GM23248 (cell line): ENCODE data around the gene CENPQ. TPM values are rescaled to one million over a fixed set of nuclear protein-coding genes. Genes with fewer than 3 reads are reported as not detected.

Experiments used
- DNase-seq: peaks from one replicate; pipeline ENCODE4 v3.0.0-alpha.2; 2015
- H2AFZ ChIP-seq: fragments of 200-600 bp; sonication (generic); 2 replicates; pipeline ENCODE4 v1.6.1; 2016; ENCODE audit warnings: antibody characterized with exemption
- H3F3A ChIP-seq: fragments of 200-600 bp; sonication (generic); 2 replicates; pipeline ENCODE4 v1.6.1; 2016; ENCODE audit warnings: mild to moderate bottlenecking, antibody characterized with exemption, mixed run types; ENCODE audit not compliant: insufficient read depth
- H3K27ac ChIP-seq: fragments of 200-600 bp; sonication (generic); 2 replicates; pipeline ENCODE4 v1.5.1; 2016; ENCODE audit warnings: mild to moderate bottlenecking
- H3K27me3 ChIP-seq: fragments of 200-600 bp; sonication (generic); replicated peaks from 2 replicates; pipeline ENCODE4 v1.6.1; 2016; ENCODE audit warnings: mild to moderate bottlenecking; ENCODE audit not compliant: insufficient read depth
- H3K36me3 ChIP-seq: fragments of 200-600 bp; sonication (generic); 2 replicates; pipeline ENCODE4 v1.6.1; 2016; ENCODE audit warnings: low read depth, mild to moderate bottlenecking
- H3K4me1 ChIP-seq: fragments of 200-600 bp; sonication (generic); 2 replicates; pipeline ENCODE4 v1.6.1; 2016; ENCODE audit warnings: mild to moderate bottlenecking; ENCODE audit not compliant: insufficient read depth
- H3K4me2 ChIP-seq: fragments of 200-600 bp; sonication (generic); one replicate; pipeline ENCODE4 v1.6.1; 2016; ENCODE audit warnings: mild to moderate bottlenecking; ENCODE audit not compliant: unreplicated experiment
- H3K4me3 ChIP-seq: fragments of 200-600 bp; sonication (generic); 2 replicates; pipeline ENCODE4 v1.5.1; 2016; ENCODE audit warnings: mild to moderate bottlenecking
- H3K79me2 ChIP-seq: fragments of 200-600 bp; sonication (generic); 2 replicates; pipeline ENCODE4 v1.6.1; 2016; ENCODE audit warnings: mild to moderate bottlenecking; ENCODE audit not compliant: insufficient read depth
- H3K9ac ChIP-seq: fragments of 200-600 bp; sonication (generic); 2 replicates; pipeline ENCODE4 v1.6.1; 2016; ENCODE audit warnings: mild to moderate bottlenecking
- H3K9me2 ChIP-seq: fragments of 200-600 bp; sonication (generic); 2 replicates; pipeline ENCODE4 v1.6.1; 2016; ENCODE audit warnings: mixed run types, mild to moderate bottlenecking, moderate library complexity; ENCODE audit not compliant: insufficient read depth
- H3K9me3 ChIP-seq: fragments of 200-600 bp; sonication (generic); one replicate; pipeline ENCODE4 v1.6.1; 2017; ENCODE audit warnings: low read depth
- H4K20me1 ChIP-seq: fragments of 200-600 bp; sonication (generic); 2 replicates; pipeline ENCODE4 v1.6.0; 2016; ENCODE audit not compliant: insufficient read depth
- EZH2 ChIP-seq: fragments of 200-600 bp; sonication (generic); IDR thresholded peaks from 2 replicates; pipeline ENCODE4 v1.6.1; 2018; ENCODE audit warnings: antibody characterized with exemption, mild to moderate bottlenecking; ENCODE audit not compliant: insufficient read depth, poor library complexity, severe bottlenecking
- EZH2phosphoT487 ChIP-seq: fragments of 200-600 bp; sonication (generic); IDR thresholded peaks from 2 replicates; pipeline ENCODE4 v1.6.1; 2018; ENCODE audit warnings: antibody characterized with exemption, moderate library complexity, mild to moderate bottlenecking, low read depth; ENCODE audit not compliant: insufficient read depth
- WGBS, 2 experiments: methylation state at CpG; one replicate each; pipeline ENCODE4 v1.1.6; 2015 to 2017; ENCODE audit warnings: low lambda C conversion rate in 2 of 2, low coverage in 1 of 2; ENCODE audit errors: missing lambda C conversion rate in 2 of 2; 5-methylcytosine and 5-hydroxymethylcytosine counted together
- in situ Hi-C: fragments of 300-500 bp; cut with MboI; formaldehyde crosslinking; loops from 2 replicates; pipeline ENCODE4 v1.15.0; 2020
- polyA plus RNA-seq: library from polyadenylated mRNA; unstranded; fragments of >200 nt; fragmentation: Nextera tagmentation; extraction: Ambion mirVana; gene quantifications from 2 replicates; pipeline ENCODE4 v1.2.1, GENCODE V29; 2016
- total RNA-seq: library from RNA; depleted of rRNA; stranded (reverse); fragments of >200 nt; shearing (Covaris generic); gene quantifications from 2 replicates; pipeline ENCODE4 v1.2.3, GENCODE V29; 2014

The CENPQ gene
- total and polyA plus RNA-seq, 2 experiments from 2014 or later = 8.9 to 10.8 TPM

DNA sequence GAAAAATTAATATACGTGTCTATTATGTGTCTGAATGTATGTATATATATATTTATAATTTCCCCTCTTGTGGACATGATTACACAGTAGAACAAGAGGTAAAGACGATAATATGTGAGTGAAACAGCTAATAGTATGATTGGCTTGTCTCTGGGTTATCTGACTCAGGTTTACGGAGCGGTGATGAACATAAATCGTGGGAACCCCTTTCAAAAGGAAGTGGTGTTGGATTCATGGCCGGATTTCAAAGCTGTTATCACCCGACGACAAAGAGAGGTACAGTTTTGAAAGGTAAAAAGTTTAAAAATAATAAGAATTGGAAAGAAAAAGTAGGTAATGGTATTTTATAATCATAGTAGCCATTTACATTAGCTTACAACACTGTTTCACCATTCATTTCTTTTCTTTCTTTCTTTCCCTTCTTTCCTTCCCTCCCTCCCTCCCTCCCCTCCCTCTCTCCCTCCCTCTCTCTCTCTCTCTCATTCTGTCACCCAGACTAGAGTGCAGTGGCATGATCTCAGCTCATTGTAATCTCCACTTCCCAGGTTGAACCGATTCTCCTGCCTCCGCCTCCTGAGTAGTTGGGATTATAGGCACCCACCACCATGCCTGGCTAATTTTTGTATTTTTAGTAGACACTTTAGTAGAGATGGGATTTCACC, 52.4 kb downstream of the CENPQ start:
- TF ChIP-seq EZH2phosphoT487 (no peak), EZH2 (no peak)
- H3K4me1 ChIP-seq = no peaks in the 10 kb centered on the region

DNA sequence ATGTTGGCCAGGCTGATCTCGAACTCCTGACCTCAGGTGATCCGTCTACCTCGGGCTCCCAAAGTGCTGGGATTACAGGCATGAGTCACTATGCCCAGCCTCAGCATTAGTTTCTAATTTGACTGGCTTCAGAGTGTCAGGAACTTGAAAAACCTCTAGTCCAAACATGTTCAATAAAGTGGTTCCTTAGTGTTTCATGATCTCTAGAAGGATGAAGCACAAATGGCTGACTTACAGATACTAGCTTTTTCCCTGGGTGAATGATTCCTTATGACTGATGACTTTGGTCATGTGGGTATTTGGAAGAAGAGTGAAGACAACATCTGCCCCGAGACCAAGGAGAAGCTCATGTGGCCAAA, 53.0 kb downstream of the CENPQ start:
- Histone ChIP-seq H3K9me2 (no peaks in the 10 kb centered on the region), H2AFZ (no peak overlapping the region), H3K9ac (no peak overlapping the region), H3K27ac (no peak overlapping the region), H3K4me3 (no peak overlapping the region), H3K27me3 (0 out of 2 replicates have a peak, but pooled peaks cover 6% of the 10 kb centered on the region), H4K20me1 (no peaks in the 10 kb centered on the region), H3K79me2 (no peaks in the 10 kb centered on the region), H3K36me3 (no peaks in the 10 kb centered on the region), H3K4me2 (no peak overlapping the region), H3K9me3 (no peaks in the 10 kb centered on the region), H3K4me1 (no peaks in the 10 kb centered on the region), H3F3A (no peaks in the 10 kb centered on the region)
- TF ChIP-seq EZH2 = no peak
- TF ChIP-seq EZH2phosphoT487 = no peak
- DNase-seq = no peak
- 34 to 52% methylated on average over 4 of the region's 4 CpGs for WGBS, 2 experiments
- in situ Hi-C loops = no loop called here

More for the DNA sequence above, 52.4 kb downstream of the CENPQ start:
- Histone ChIP-seq H3K27ac (no peak overlapping the region), H3F3A (no peaks in the 10 kb centered on the region), H3K9ac (no peak overlapping the region), H3K79me2 (no peaks in the 10 kb centered on the region), H3K9me2 (no peaks in the 10 kb centered on the region), H3K27me3 (0 out of 2 replicates have a peak, but pooled peaks cover under 1% of the 10 kb centered on the region), H3K4me2 (no peak overlapping the region), H2AFZ (no peak overlapping the region), H4K20me1 (no peaks in the 10 kb centered on the region), H3K9me3 (no peaks in the 10 kb centered on the region), H3K36me3 (no peaks in the 10 kb centered on the region), H3K4me3 (no peak overlapping the region)
- 49 to 55% methylated on average over 10 of the region's 10 CpGs for WGBS, 2 experiments
- in situ Hi-C loops = no loop called here
- no peak for DNase-seq

DNA sequence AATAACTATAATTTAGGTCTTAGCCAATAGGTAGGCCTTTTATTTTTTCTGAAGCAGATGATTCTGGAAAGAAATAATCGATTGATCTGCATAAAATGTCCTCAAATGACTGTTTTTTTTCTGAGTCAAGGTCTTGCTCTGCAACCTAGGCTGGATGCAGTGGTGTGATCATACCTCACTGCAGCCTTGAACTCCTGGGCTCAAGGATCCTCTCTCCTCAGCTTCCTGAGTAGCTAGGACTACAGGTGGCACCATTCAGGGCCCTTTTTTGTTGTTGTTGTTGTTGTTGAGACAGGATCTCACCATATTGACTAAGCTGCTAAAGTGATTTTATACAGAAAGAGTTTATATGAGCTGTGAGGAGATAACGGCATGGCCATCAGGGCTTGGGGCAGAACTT, 54.7 kb downstream of the CENPQ start:
- H3K9me2 ChIP-seq = no peaks in the 10 kb centered on the region
- in situ Hi-C loops = no loop called here
- H3K9me3 ChIP-seq = no peaks in the 10 kb centered on the region
- H3K27ac ChIP-seq = no peak overlapping the region
- no peak for DNase-seq
- WGBS, 2 experiments = 42 to 43% methylated on average over 2 of the region's 2 CpGs
- H2AFZ ChIP-seq = no peak overlapping the region
- H3K79me2 ChIP-seq = no peaks in the 10 kb centered on the region
- no peaks in the 10 kb centered on the region for H3F3A ChIP-seq
- H3K4me1 ChIP-seq = no peaks in the 10 kb centered on the region
- peaks cover 20% of the 10 kb centered on the region for H3K27me3 ChIP-seq
- H3K4me3 ChIP-seq = no peak overlapping the region
- no peak overlapping the region for H3K9ac ChIP-seq
- H3K36me3 ChIP-seq = no peaks in the 10 kb centered on the region
- no peaks in the 10 kb centered on the region for H4K20me1 ChIP-seq
- H3K4me2 ChIP-seq = no peak overlapping the region
- TF ChIP-seq EZH2 (no peak), EZH2phosphoT487 (no peak)

DNA sequence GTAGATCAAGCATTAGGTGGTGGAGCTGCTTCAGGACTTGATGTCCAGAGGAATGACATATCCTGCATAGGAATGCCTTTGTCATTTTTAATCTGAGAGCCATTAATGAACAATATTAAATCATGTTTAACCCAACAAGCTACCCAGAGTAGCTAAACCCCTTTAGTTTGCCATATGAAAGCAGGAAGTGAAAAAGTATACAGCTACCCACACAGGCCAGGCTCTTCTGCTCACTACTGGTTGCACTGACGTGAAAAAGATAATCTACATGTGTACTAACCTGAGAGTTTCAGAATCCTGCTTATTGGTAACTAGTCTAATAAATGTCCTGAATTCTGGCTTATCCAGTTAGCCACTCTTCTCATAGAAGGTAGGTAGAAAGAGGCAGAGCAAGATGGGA, 56.5 kb downstream of the CENPQ start:
- no peak for DNase-seq
- Histone ChIP-seq H3K79me2 (no peaks in the 10 kb centered on the region), H3K36me3 (no peaks in the 10 kb centered on the region), H3K27ac (no peak overlapping the region), H3F3A (no peaks in the 10 kb centered on the region), H4K20me1 (no peaks in the 10 kb centered on the region), H3K9ac (no peak overlapping the region), H3K9me3 (no peaks in the 10 kb centered on the region), H3K4me2 (no peak overlapping the region), H3K4me3 (no peak overlapping the region), H2AFZ (no peak overlapping the region), H3K27me3 (peaks cover 30% of the 10 kb centered on the region), H3K4me1 (no peaks in the 10 kb centered on the region), H3K9me2 (no peaks in the 10 kb centered on the region)
- in situ Hi-C loops = no loop called here
- TF ChIP-seq EZH2phosphoT487 = no peak
- no peak for TF ChIP-seq EZH2
- WGBS, 2 experiments = 12 to 16% methylated on average over 1 of the region's 1 CpG
